Lung (tissue), 12 donors: ENCODE data around the gene KIAA1671. TPM values are rescaled to one million over a fixed set of nuclear protein-coding genes. Genes with fewer than 3 reads are reported as not detected.

ENCODE experiments used
- ATAC-seq: fragments of 200-7000 bp; cut with Tn5 transposase; one replicate; pipeline ENCODE4 v1.9.1; 2020; ENCODE audit warnings: moderate number of reproducible peaks; ENCODE audit not compliant: insufficient read depth, low FRiP score
- DNase-seq, 3 donors: peaks; one replicate each; pipeline ENCODE4 v3.0.0-alpha.2; 2013 to 2017
- H3K27ac ChIP-seq, 2 donors: one replicate each; pipeline ENCODE4 v1.5.1; 2013; ENCODE audit warnings: mild to moderate bottlenecking in 2 of 2, moderate library complexity in 2 of 2, control low read depth in 1 of 2, inconsistent platforms in 1 of 2, low read depth in 1 of 2, low read length in 1 of 2
- H3K27me3 ChIP-seq, 3 donors: one replicate each; pipeline ENCODE4 v1.5.1; 2013; ENCODE audit warnings: low read length in 2 of 3; ENCODE audit not compliant: control insufficient read depth in 3 of 3, insufficient read depth in 3 of 3
- H3K36me3 ChIP-seq, 4 donors: one replicate each; pipeline ENCODE4 v1.5.1; 2013; ENCODE audit warnings: low read length in 4 of 4, mild to moderate bottlenecking in 1 of 4, moderate library complexity in 1 of 4; ENCODE audit not compliant: control insufficient read depth in 4 of 4, insufficient read depth in 4 of 4
- H3K4me1 ChIP-seq, 5 donors: one replicate each; pipeline ENCODE4 v1.5.1; 2013; ENCODE audit warnings: low read length in 5 of 5, mild to moderate bottlenecking in 2 of 5, moderate library complexity in 1 of 5; ENCODE audit not compliant: control insufficient read depth in 5 of 5, insufficient read depth in 5 of 5
- H3K4me3 ChIP-seq: one replicate; pipeline ENCODE4 v1.5.1; 2013; ENCODE audit warnings: mild to moderate bottlenecking, control low read depth, moderate library complexity
- H3K9ac ChIP-seq, 2 donors: one replicate each; pipeline ENCODE4 v1.5.1; 2013; ENCODE audit warnings: low read length in 2 of 2, control low read depth in 1 of 2; ENCODE audit not compliant: insufficient read depth in 1 of 2
- H3K9me3 ChIP-seq, 4 donors: one replicate each; pipeline ENCODE4 v1.5.1; 2013; ENCODE audit warnings: low read length in 3 of 4, mild to moderate bottlenecking in 1 of 4, moderate library complexity in 1 of 4; ENCODE audit not compliant: control insufficient read depth in 4 of 4, insufficient read depth in 3 of 4
- WGBS, 2 donors: extraction: QIAGEN DNeasy Blood & Tissue Kit; methylation state at CpG; one replicate each; pipeline ENCODE4 v1.1.7; 2013; 5-methylcytosine and 5-hydroxymethylcytosine counted together
- polyA plus RNA-seq, 2 donors: library from polyadenylated mRNA; stranded (reverse); fragments of 200-250 nt; gene quantifications; one replicate each; pipeline ENCODE4 v1.2.1, GENCODE V29; 2013
- total RNA-seq, 2 donors: library from RNA; depleted of rRNA in 1 of 2; stranded (reverse); fragments of >200 nt in 1 of 2; gene quantifications; one replicate each; pipeline ENCODE4 v1.2.1, GENCODE V29; 2014 to 2021
- TF ChIP-seq, protein P1 (sequence below): IDR thresholded peaks from 2 replicates; pipeline ENCODE4 v1.5.1; 2012; ENCODE audit warnings: mild to moderate bottlenecking; ENCODE audit errors: control extremely low read depth, extremely low read depth
- donor health status: control.
- donor health status: control.
- donor health status: Bipolar disorder and iron deficiency.
- donor health status: healthy.
- donor health status: DM: yes; HTN: yes; CAD: no.

The KIAA1671 gene
- total and polyA plus RNA-seq, 4 donors: 7.6 to 44.6 (median 24.0) TPM

DNA sequence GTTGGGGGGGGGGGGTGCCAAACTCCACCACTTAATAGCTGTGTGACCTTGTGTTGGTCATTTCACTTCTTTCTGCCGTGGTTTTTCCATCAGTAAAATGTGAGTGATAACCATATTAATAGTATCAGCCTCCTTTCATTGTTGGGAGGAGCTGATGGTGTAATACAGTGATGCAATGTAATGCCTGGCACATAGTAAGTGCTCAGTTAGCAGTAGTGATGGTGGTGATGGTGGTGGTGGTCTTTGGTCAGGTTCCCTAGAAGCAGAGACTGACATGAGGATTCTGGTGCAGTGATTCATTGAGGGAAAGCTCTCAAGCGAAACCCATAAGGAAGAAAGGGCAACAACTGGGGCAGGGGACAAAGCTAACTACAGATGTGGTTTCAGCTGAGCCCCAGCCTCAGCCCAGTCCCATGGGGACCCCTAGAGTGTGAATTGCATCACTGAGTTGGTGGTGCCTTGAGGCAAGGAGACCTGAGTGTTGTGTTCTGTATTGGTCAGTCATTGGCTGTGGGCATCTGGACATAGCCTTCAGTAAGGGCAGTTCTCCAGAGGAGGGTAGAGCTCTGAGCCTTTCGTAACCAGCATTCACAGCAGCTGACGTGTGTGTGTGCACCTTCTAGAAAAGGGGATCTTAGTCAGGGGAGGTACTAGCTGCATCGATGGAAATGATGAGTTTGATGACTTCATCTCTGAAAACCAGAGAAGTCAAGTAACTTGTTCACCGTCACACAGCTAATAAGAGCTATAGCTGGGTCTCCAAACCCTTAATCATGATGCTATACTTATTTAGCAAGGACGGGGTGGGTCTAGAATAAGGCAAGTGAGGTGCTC is 153.5 kb downstream of the KIAA1671 start:
- no peak for ATAC-seq
- no peaks in the 10 kb centered on the region for H3K36me3 ChIP-seq
- no peak for DNase-seq
- no peak overlapping the region for H3K27ac ChIP-seq
- no peaks in the 10 kb centered on the region for H3K27me3 ChIP-seq
- H3K4me3 ChIP-seq: no peak overlapping the region
- peaks cover 0 to 5% (median 0%) of the 10 kb centered on the region in 5 donors for H3K4me1 ChIP-seq
- peaks cover 0 to 7% (median 0%) of the 10 kb centered on the region in 4 donors for H3K9me3 ChIP-seq
- WGBS, 2 donors: 86 to 88% methylated on average over 7 of the region's 7 CpGs
- no peak overlapping the region for H3K9ac ChIP-seq
- TF ChIP-seq, protein P1, sequence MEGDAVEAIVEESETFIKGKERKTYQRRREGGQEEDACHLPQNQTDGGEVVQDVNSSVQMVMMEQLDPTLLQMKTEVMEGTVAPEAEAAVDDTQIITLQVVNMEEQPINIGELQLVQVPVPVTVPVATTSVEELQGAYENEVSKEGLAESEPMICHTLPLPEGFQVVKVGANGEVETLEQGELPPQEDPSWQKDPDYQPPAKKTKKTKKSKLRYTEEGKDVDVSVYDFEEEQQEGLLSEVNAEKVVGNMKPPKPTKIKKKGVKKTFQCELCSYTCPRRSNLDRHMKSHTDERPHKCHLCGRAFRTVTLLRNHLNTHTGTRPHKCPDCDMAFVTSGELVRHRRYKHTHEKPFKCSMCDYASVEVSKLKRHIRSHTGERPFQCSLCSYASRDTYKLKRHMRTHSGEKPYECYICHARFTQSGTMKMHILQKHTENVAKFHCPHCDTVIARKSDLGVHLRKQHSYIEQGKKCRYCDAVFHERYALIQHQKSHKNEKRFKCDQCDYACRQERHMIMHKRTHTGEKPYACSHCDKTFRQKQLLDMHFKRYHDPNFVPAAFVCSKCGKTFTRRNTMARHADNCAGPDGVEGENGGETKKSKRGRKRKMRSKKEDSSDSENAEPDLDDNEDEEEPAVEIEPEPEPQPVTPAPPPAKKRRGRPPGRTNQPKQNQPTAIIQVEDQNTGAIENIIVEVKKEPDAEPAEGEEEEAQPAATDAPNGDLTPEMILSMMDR: no peak

DNA sequence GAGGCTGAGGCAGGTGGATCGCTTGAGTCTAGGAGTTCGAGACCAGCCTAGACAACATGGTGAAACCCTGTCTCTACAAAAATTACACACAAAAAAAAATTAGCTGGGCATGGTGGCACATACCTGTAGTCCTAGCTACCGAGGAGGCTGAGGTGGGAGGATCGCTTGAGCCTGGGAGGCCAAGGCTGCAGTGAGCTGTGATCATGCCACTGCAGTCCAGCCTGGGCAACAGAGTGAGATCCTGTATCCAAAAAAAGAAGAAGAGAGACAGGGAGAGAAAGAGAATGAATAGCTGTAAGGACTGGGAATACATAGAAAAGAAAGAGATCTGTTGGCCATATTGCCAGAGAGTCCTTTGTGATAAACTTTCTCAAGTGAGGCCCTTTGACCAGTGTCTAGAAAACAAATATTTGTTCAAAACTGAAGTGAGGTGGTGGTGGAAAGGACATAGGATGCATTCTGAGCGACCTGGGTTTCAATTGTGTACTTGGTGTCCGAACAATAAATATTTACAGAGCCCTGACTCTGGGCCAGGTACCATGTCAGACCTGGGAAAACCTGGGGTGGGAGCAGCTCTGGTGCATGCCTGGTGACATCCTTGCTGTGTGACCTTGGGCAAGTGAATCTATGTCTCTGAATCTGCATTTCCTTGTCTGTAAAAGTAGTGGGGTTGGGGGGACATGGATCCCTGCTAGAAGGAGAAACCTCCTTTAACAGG is 157.5 kb downstream of the KIAA1671 start:
- TF ChIP-seq, protein P1: no peak
- no peak for ATAC-seq

DNA sequence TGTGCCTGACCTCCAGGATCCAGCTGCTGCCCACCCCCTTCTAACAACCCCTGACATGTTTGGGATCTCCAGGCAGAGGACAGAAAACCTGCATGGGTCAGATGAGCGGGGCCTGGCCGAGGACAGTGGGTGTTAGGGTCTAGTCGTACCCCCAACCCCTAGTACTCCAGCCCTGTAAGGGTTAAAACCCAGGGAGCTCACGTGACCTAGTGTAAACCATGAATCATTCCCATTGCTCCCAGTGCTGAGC is 158.0 kb downstream of the KIAA1671 start:
- H3K4me1 ChIP-seq: peaks cover 0 to 18% (median 0%) of the 10 kb centered on the region in 5 donors
- 39 to 51% methylated on average over 4 of the region's 4 CpGs for WGBS, 2 donors
- TF ChIP-seq, protein P1: no peak
- no peaks in the 10 kb centered on the region for H3K36me3 ChIP-seq
- ATAC-seq (no peak), DNase-seq (no peak)
- peaks cover 0 to 7% (median 0%) of the 10 kb centered on the region in 4 donors for H3K9me3 ChIP-seq
- peak overlapping the region in 1 of 2 donors; percentile 8 for H3K9ac ChIP-seq
- no peak overlapping the region for H3K4me3 ChIP-seq
- H3K27ac ChIP-seq: peak overlapping the region in 1 of 2 donors; percentile 84
- peaks cover 0 to 6% (median 2%) of the 10 kb centered on the region in 3 donors for H3K27me3 ChIP-seq

More for the DNA sequence above, 157.5 kb downstream of the KIAA1671 start:
- peaks cover 0 to 18% (median 0%) of the 10 kb centered on the region in 5 donors for H3K4me1 ChIP-seq
- no peak overlapping the region for H3K4me3 ChIP-seq
- H3K27me3 ChIP-seq: peaks cover 0 to 6% (median 2%) of the 10 kb centered on the region in 3 donors
- peaks cover 0 to 7% (median 0%) of the 10 kb centered on the region in 4 donors for H3K9me3 ChIP-seq
- DNase-seq: no peak
- no peaks in the 10 kb centered on the region for H3K36me3 ChIP-seq
- peak overlapping the region in 1 of 2 donors; percentile 84 for H3K27ac ChIP-seq
- 80 to 88% methylated on average over 6 of the region's 6 CpGs for WGBS, 2 donors
- H3K9ac ChIP-seq: no peak overlapping the region
